ENCODE measurements around the gene DBNDD2. TPM values are rescaled to one million over a fixed set of nuclear protein-coding genes. Genes with fewer than 3 reads are reported as not detected.

The DBNDD2 gene, protein sequence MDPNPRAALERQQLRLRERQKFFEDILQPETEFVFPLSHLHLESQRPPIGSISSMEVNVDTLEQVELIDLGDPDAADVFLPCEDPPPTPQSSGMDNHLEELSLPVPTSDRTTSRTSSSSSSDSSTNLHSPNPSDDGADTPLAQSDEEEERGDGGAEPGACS
- total RNA-seq, result 10 to 100 TPM; 13.8 to 15.5 TPM

DNA sequence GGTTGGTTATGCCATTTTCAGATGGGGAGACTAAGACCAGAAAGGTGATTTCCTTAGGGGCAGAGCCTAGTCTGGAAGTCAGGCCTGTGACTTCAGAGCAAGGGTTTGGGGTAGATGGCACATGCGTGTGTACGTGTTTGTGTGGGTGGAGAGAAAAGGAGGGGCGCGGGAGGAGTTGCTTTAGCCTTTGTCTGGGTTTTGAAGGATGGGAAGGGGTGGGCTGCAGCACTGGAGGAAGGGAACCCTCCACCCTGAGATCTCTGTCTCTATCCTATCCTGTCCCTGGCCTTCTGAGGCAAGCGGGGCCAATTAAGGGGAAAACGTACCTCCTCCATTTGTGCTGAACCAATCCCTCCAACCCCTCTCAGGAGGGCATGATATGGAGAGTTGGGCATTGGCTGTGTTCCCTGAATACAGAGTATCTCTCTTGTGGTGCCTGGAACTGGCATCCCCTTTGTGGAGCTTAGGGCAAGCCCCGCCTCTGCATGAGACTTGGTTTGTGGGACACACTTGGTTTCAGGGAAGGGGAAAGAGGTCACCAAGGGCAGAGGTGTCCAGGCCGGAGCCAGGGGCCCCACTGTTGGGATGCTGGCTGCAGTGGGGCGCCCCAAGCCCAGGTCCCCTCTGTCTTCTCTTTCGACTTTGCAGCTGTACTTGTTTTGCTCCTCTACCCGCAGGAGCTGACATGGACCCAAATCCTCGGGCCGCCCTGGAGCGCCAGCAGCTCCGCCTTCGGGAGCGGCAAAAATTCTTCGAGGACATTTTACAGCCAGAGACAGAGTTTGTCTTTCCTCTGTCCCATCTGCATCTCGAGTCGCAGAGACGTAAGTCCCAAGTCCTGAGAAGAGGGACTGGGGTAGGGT, at the start of gene DBNDD2:
DBNDD2 (plus strand) TSS at position 507 of the 863 bp plus-strand sequence; CDS start at position 686, 179 bp downstream.
- ATAC-seq (peak; percentile 36), DNase-seq (peak; percentile 54)
- H3K36me3 Mint-ChIP-seq (ENCODE audit: low read depth), result peaks cover 3% of the 10 kb centered on the region
- peak within 1 kb of the TSS; percentile 67 for H3K4me3 Mint-ChIP-seq
- peaks cover 21% of the 10 kb centered on the region for H3K4me1 Mint-ChIP-seq (ENCODE audit: low read depth)
- ChIA-PET CTCF (interaction anchor here (0.9 to 3.4 kb wide), 6 partner anchors 8 to 71 kb away, joined by 3 to 26 read pairs (median 10); partner anchors contain the start of genes PIGT and SYS1), POLR2A (interaction anchor here (0.8 to 2.5 kb wide), 4 partner anchors 8 to 45 kb away, joined by 3 to 14 read pairs (median 6); partner anchors contain the start of genes PIGT and SYS1)
- no peaks in the 10 kb centered on the region for H3K9me3 Mint-ChIP-seq
- intact Hi-C loops (cut with micrococcal nuclease), result no loop called here
- H3K27me3 Mint-ChIP-seq, result peaks cover 4% of the 10 kb centered on the region
- peak within 1 kb of the TSS; percentile 63 for H3K27ac Mint-ChIP-seq
- TF ChIP-seq, protein P1, sequence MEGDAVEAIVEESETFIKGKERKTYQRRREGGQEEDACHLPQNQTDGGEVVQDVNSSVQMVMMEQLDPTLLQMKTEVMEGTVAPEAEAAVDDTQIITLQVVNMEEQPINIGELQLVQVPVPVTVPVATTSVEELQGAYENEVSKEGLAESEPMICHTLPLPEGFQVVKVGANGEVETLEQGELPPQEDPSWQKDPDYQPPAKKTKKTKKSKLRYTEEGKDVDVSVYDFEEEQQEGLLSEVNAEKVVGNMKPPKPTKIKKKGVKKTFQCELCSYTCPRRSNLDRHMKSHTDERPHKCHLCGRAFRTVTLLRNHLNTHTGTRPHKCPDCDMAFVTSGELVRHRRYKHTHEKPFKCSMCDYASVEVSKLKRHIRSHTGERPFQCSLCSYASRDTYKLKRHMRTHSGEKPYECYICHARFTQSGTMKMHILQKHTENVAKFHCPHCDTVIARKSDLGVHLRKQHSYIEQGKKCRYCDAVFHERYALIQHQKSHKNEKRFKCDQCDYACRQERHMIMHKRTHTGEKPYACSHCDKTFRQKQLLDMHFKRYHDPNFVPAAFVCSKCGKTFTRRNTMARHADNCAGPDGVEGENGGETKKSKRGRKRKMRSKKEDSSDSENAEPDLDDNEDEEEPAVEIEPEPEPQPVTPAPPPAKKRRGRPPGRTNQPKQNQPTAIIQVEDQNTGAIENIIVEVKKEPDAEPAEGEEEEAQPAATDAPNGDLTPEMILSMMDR (IDR thresholded peaks at IDR 0.05), result no peak

DNA sequence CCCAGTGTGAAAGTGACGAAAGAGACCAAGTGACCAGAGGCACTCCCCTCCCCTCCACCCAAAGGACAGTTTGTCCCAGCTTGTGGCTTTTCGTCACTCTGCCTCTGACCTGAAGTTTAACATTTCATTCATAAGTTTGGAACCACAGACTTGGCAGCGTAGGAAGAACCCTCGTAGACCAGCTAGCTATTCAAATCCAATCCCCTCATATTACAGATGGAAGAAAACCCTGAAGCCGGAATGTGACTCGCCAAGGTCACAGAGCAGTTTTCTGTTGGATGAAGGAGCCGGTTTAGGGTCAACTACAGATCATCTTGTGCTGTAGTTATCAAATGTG, 49.1 kb upstream of the DBNDD2 start:
- ATAC-seq (no peak), DNase-seq (no peak)
- H3K9me3 Mint-ChIP-seq, result no peaks in the 10 kb centered on the region
- intact Hi-C loops (cut with micrococcal nuclease), result loop anchor here (5.0 kb wide), 1 partner anchor 47 kb away; no protein-coding TSS in a partner anchor
- no peaks in the 10 kb centered on the region for H3K36me3 Mint-ChIP-seq (ENCODE audit: low read depth)
- H3K4me1 Mint-ChIP-seq (ENCODE audit: low read depth), result peaks cover 51% of the 10 kb centered on the region
- no peaks in the 10 kb centered on the region for H3K27me3 Mint-ChIP-seq
- no peak overlapping the region for H3K4me3 Mint-ChIP-seq
- TF ChIP-seq, protein P1 (IDR thresholded peaks at IDR 0.05), result no peak
- CTCF ChIA-PET, result interaction anchor here (1.2 to 24.4 kb wide), 6 partner anchors 15 to 91 kb away, joined by 3 to 549 read pairs (median 7); no protein-coding TSS in a partner anchor
- no peak overlapping the region for H3K27ac Mint-ChIP-seq
- POLR2A ChIA-PET, result interaction anchor here (0.8 to 1.1 kb wide), 2 partner anchors 14 to 32 kb away, joined by 3 read pairs; no protein-coding TSS in a partner anchor

DNA sequence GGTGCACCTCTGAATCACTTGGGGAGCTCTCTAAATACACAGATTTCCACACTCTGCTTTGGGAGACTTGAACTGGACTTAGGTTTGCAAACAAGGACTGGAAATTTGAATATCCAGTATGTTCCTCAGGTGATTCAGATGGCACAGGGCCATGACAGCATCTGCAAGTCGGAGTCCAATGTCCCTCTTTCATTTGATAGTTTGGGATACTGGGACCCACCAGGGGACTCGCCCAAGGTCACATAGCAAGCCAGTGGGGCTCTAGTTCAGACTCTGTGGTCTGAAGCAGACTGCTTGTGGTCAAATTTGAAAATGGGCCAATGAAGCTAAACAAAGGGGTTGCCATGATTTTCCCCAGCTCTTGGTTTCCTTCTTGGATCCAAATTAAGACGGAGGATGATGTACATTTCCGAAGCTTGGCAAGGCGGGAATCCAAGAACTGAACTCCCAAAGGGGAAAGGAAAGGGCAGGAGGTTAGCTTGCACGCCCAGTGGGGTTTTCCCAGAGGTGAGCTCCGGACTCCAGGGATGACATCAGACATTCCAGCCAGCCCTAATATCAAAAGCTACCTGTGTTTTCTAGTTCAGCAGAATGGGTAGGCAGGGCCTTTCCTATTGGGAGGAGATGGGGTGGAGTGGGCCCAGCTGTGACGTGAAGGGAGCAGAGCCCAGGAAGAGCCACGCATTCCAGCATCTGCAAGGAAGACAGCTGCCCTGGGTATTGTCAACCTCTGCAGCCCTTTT, 48.5 kb upstream of the DBNDD2 start:
- TF ChIP-seq, protein P1 (IDR thresholded peaks at IDR 0.05), result no peak
- ChIA-PET POLR2A (interaction anchor here (0.8 to 1.2 kb wide), 2 partner anchors 11 to 13 kb away, joined by 3 to 4 read pairs; no protein-coding TSS in a partner anchor), CTCF (interaction anchor here (1.2 to 24.4 kb wide), 6 partner anchors 14 to 90 kb away, joined by 3 to 549 read pairs (median 7); no protein-coding TSS in a partner anchor)
- Mint-ChIP-seq H3K4me1 (ENCODE audit: low read depth) (peaks cover 48% of the 10 kb centered on the region), H3K36me3 (ENCODE audit: low read depth) (no peaks in the 10 kb centered on the region), H3K9me3 (no peaks in the 10 kb centered on the region), H3K4me3 (no peak overlapping the region), H3K27me3 (no peaks in the 10 kb centered on the region), H3K27ac (no peak overlapping the region)
- no peak for DNase-seq
- ATAC-seq, result no peak
- intact Hi-C loops (cut with micrococcal nuclease), result loop anchor here (5.0 kb wide), 2 partner anchors 47 to 58 kb away; partner anchors contain the start of gene PIGT

DNA sequence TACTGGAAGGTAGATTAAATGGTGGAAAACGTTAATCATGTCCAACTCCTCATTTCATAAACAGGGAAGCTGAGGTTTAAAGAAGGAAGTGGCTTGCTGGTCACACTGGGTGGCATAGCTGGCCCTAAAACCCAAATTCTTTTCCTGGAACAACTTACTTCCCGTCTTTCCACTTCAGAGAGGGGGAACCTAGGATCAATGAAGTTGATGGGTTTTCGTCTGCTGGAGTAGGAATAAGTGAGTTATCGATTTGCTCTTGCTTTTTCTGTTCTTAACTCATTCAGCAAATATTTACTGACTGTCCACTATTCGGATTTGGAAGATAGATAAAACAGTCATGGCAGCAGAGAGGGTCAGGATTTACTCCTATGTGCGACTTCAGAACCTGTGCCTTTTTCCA, 46.3 kb upstream of the DBNDD2 start:
- H3K9me3 Mint-ChIP-seq, result no peaks in the 10 kb centered on the region
- H3K27ac Mint-ChIP-seq, result no peak overlapping the region
- no peaks in the 10 kb centered on the region for H3K27me3 Mint-ChIP-seq
- ChIA-PET CTCF (interaction anchor here (1.1 to 24.4 kb wide), 11 partner anchors 10 to 410 kb away, joined by 3 to 549 read pairs (median 13); partner anchors contain the start of genes PIGT and SDC4), POLR2A (interaction anchor here (0.7 to 4.2 kb wide), 5 partner anchors 9 to 83 kb away, joined by 3 to 35 read pairs (median 6); partner anchors contain the start of gene SDC4)
- peaks cover 13% of the 10 kb centered on the region for H3K36me3 Mint-ChIP-seq (ENCODE audit: low read depth)
- ATAC-seq (no peak), DNase-seq (no peak)
- TF ChIP-seq, protein P1 (IDR thresholded peaks at IDR 0.05), result no peak
- no peak overlapping the region for H3K4me3 Mint-ChIP-seq
- intact Hi-C loops (cut with micrococcal nuclease), result loop anchor here (2.0 to 5.0 kb wide), 2 partner anchors 56 to 75 kb away; partner anchors contain the start of gene PIGT
- peaks cover 44% of the 10 kb centered on the region for H3K4me1 Mint-ChIP-seq (ENCODE audit: low read depth)

Measured in activated CD8-positive, alpha-beta T cell treated with anti-CD3 and anti-CD28 coated beads for 36 hours (primary cell).